C4-2B (cell line): ENCODE results near the gene FRMPD2.

ENCODE experiments used
- H3K27ac ChIP-seq: fragments of 450-650 bp; 2 replicates; pipeline ENCODE4 v1.5.1; 2017
- CTCF ChIP-seq: fragments of 450-650 bp; conservative IDR thresholded peaks from 2 replicates; pipeline ENCODE4 v1.5.1; 2017; ENCODE audit warnings: mild to moderate bottlenecking
- ZFX ChIP-seq: fragments of 450-650 bp; IDR thresholded peaks from 2 replicates; pipeline ENCODE4 v1.6.1; 2017

FRMPD2 gene

DNA sequence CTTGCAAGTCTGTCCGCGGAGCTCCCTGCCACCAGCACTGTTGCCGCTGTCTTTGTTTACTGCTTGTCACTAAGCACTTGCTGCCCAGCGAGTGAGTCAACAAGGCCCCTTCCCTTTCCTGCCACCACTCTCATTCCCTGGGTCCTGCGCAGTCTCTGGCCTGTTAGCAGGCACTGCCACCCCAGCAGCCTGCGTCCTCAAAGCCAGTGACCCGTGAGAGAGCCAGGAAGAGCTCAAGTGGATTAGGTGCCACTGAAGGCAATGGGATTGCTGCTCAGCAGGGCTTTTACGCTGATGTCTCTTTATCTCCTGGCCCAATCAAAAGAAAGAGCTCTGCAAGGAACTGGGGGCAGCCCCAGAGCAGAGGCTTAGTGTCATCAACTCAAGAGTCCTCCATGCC, at the start of gene FRMPD2:
Gene FRMPD2 (minus strand): TSS at position 61 of the 400 bp plus-strand sequence. CDS start 129 bp downstream, outside the sequence.
- H3K27ac ChIP-seq = no peak within 1 kb of the TSS
- no peak for TF ChIP-seq ZFX
- TF ChIP-seq CTCF = no peak

DNA sequence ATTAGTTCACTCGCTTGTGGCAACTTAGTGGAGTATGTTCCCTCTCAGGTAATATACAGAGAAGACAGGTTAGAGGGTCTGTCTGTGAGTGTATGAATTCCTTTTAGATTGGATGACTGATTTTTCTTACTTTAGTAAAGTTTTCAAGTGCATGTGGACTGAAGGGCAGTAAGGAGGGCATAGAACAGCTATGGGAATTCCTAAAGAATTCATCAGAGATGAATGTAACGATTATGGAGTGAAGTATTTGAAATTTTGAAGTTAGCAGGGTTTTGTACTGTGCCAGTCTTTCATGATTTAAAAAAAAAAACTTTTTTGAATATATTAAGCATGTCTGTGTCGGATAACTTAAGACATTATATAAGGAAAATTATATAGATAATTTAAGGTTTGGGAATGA, 47.5 kb upstream of the FRMPD2 start:
- TF ChIP-seq CTCF (no peak), ZFX (no peak)
- no peak overlapping the region for H3K27ac ChIP-seq

DNA sequence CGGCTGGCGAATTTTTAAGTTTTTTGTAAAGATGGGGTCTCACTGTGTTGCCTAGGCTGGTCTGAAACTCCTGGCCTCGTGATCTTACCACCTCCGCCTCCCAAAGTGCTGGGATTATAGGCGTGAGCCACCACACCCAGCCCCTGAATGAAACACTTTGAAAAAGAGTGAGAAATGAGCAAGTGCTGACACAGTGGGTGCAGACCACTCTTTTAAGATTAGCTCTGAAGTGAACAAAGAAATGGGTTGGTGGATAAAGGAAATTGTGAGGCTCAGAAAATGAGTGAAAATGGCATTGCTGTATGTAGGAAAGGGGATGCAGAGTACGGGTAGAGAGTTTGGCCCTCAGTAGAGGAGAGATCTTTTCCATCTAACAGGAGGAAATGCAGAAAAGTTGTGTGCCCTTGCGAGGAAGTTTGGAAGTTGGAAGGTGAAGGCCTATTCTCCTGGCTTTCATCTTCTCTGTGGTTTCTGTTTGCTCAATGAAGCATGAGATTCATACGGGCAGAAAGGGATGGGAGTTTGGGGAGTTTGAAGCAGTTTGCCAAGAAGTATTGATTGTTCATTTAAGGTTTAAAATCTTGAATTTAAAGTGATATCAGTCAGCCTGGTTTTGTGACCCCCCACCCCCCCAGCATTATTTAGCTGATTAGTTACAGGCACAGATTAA, 43.0 kb upstream of the FRMPD2 start:
- TF ChIP-seq ZFX (no peak), CTCF (no peak)
- no peak overlapping the region for H3K27ac ChIP-seq

GRCh38 chr10:48316236-48316635, 41.7 kb upstream of the FRMPD2 start:
- no peak overlapping the region for H3K27ac ChIP-seq
- no peak for TF ChIP-seq ZFX
- TF ChIP-seq CTCF = no peak

- no peak for TF ChIP-seq CTCF
- no peak for TF ChIP-seq ZFX
- no peak overlapping the region for H3K27ac ChIP-seq
Observed at GRCh38 chr10:48314107-48314506, 39.6 kb upstream of the FRMPD2 start.

- H3K27ac ChIP-seq = no peak overlapping the region
- TF ChIP-seq ZFX = no peak
- peak; percentile 71 for TF ChIP-seq CTCF
Observed at GRCh38 chr10:48309711-48310226, 35.3 kb upstream of the FRMPD2 start.

GRCh38 chr10:48307711-48308018, 33.2 kb upstream of the FRMPD2 start:
- TF ChIP-seq ZFX = no peak
- no peak overlapping the region; the same call in 1 of the 2 replicates for H3K27ac ChIP-seq
